HepG2 (cell line): ENCODE data around the gene MGAT4D. TPM values are rescaled to one million over a fixed set of nuclear protein-coding genes. Genes with fewer than 3 reads are reported as not detected.
A peak's percentile ranks its signal among the peaks of the same experiment; 100 is the strongest.

Experiments used
- ADNP ChIP-seq: sonication (generic); formaldehyde crosslinking; IDR thresholded peaks from 2 replicates; pipeline ENCODE4 v1.4.0; 2020; ENCODE audit warnings: missing genetic modification reagents
- ATF2 ChIP-seq: sonication (generic); formaldehyde crosslinking; IDR thresholded peaks from 2 replicates; pipeline ENCODE4 v1.4.0; 2020; ENCODE audit warnings: missing genetic modification reagents
- ERF ChIP-seq: IDR thresholded peaks from 2 replicates; pipeline ENCODE4 v1.6.1; 2018; ENCODE audit warnings: missing biosample characterization, missing genetic modification reagents
- FOXA3 ChIP-seq: IDR thresholded peaks from 2 replicates; pipeline ENCODE4 v1.6.1; 2016; ENCODE audit warnings: missing genetic modification reagents, missing compliant biosample characterization
- KDM5A ChIP-seq: fragments of 200-600 bp; sonication (generic); IDR thresholded peaks from 2 replicates; pipeline ENCODE4 v1.7.0; 2018; ENCODE audit warnings: antibody characterized with exemption, mild to moderate bottlenecking, low read length, borderline replicate concordance
- MBNL3 ChIP-seq: fragments of 250-450 bp; sonication (Bioruptor Pico); conservative IDR thresholded peaks from 2 replicates; pipeline ENCODE4 v1.8.0; 2022; ENCODE audit warnings: mild to moderate bottlenecking, inconsistent platforms
- POGZ ChIP-seq: sonication (generic); formaldehyde crosslinking; IDR thresholded peaks from 2 replicates; pipeline ENCODE4 v1.4.0; 2020; ENCODE audit warnings: mild to moderate bottlenecking, missing genetic modification reagents
- PRDM15 ChIP-seq: sonication (generic); formaldehyde crosslinking; IDR thresholded peaks from 2 replicates; pipeline ENCODE4 v1.4.0; 2020; ENCODE audit warnings: missing genetic modification reagents
- SIX1 ChIP-seq: sonication (generic); formaldehyde crosslinking; IDR thresholded peaks from 2 replicates; pipeline ENCODE4 v1.4.0; 2020; ENCODE audit warnings: missing genetic modification reagents, borderline replicate concordance
- SOX5 ChIP-seq: IDR thresholded peaks from 2 replicates; pipeline ENCODE4 v1.6.1; 2016; ENCODE audit warnings: borderline replicate concordance
- SP140L ChIP-seq: sonication (generic); formaldehyde crosslinking; IDR thresholded peaks from 2 replicates; pipeline ENCODE4 v1.4.0; 2020; ENCODE audit warnings: missing genetic modification reagents, borderline replicate concordance
- SRY ChIP-seq: sonication (generic); formaldehyde crosslinking; IDR thresholded peaks from 2 replicates; pipeline ENCODE4 v1.8.0; 2022; ENCODE audit warnings: mild to moderate bottlenecking, missing genetic modification reagents
- TSC22D2 ChIP-seq: sonication (generic); formaldehyde crosslinking; IDR thresholded peaks from 2 replicates; pipeline ENCODE4 v1.5.1; 2020; ENCODE audit warnings: missing genetic modification reagents, mild to moderate bottlenecking, borderline replicate concordance
- ZBTB10 ChIP-seq: sonication (generic); formaldehyde crosslinking; IDR thresholded peaks from 2 replicates; pipeline ENCODE4 v1.4.0; 2020; ENCODE audit warnings: missing genetic modification reagents, borderline replicate concordance
- ZKSCAN5 ChIP-seq: sonication (generic); formaldehyde crosslinking; IDR thresholded peaks from 2 replicates; pipeline ENCODE4 v1.5.1; 2020; ENCODE audit warnings: mild to moderate bottlenecking, missing genetic modification reagents
- ZNF317 ChIP-seq: sonication (generic); formaldehyde crosslinking; IDR thresholded peaks from 2 replicates; pipeline ENCODE4 v1.5.0; 2020; ENCODE audit warnings: mild to moderate bottlenecking, missing genetic modification reagents
- ZNF781 ChIP-seq: sonication (generic); formaldehyde crosslinking; IDR thresholded peaks from 2 replicates; pipeline ENCODE4 v1.5.1; 2020; ENCODE audit warnings: borderline replicate concordance, mild to moderate bottlenecking, missing genetic modification reagents; ENCODE audit errors: not compliant biosample characterization
- polyA plus RNA-seq, 8 experiments: library from polyadenylated mRNA; depleted of rRNA in 3 of 8; stranded (reverse) in 7 of 8; unstranded in 1 of 8; fragments of >200 nt; fragmentation: Illumina TruSeq in 4 of 8; extraction: Trizol in 4 of 8; gene quantifications; 2 replicates each; pipeline versions ENCODE4 v1.2.1 to v1.2.3, GENCODE V29; 2011 to 2016; ENCODE audit warnings: low read depth in 4 of 8, missing spikeins in 1 of 8, mixed read lengths in 1 of 8; ENCODE audit not compliant: insufficient read depth in 1 of 8
- total RNA-seq, 5 experiments: library from RNA; depleted of rRNA; stranded (reverse); fragments of >200 nt; fragmentation: Illumina TruSeq; extraction: Trizol; gene quantifications; 2 replicates each; pipeline ENCODE4 v1.2.3, GENCODE V29; 2016; ENCODE audit warnings: low read depth in 1 of 5
- TF ChIP-seq, protein P1 (sequence below): sonication (generic); formaldehyde crosslinking; IDR thresholded peaks from 2 replicates; pipeline ENCODE4 v1.4.0; 2020; ENCODE audit warnings: mild to moderate bottlenecking, low read depth, missing genetic modification reagents
- TF ChIP-seq, protein P2 (sequence below): sonication (generic); formaldehyde crosslinking; IDR thresholded peaks from 2 replicates; pipeline ENCODE4 v1.4.0; 2020; ENCODE audit warnings: mild to moderate bottlenecking, missing genetic modification reagents
- TF ChIP-seq, protein P3 (sequence below): sonication (generic); formaldehyde crosslinking; IDR thresholded peaks from 2 replicates; pipeline ENCODE4 v1.8.1; 2023; ENCODE audit warnings: missing genetic modification reagents, inconsistent platforms, borderline replicate concordance

Gene MGAT4D
- total and polyA plus RNA-seq, 2 of the 13 experiments (the other 11 are each of a cell fraction or from before 2014, with no cell fraction given) = not detected

- TF ChIP-seq, protein P1, sequence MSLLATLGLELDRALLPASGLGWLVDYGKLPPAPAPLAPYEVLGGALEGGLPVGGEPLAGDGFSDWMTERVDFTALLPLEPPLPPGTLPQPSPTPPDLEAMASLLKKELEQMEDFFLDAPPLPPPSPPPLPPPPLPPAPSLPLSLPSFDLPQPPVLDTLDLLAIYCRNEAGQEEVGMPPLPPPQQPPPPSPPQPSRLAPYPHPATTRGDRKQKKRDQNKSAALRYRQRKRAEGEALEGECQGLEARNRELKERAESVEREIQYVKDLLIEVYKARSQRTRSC (CRISPR knock-in tag) = no peak
- TF ChIP-seq SOX5 (CRISPR knock-in tag) = peak; percentile 46; the same call in 1 of the 2 replicates
- TF ChIP-seq KDM5A = no peak
- TF ChIP-seq ZNF317 (CRISPR knock-in tag) = no peak
- TF ChIP-seq, protein P2, sequence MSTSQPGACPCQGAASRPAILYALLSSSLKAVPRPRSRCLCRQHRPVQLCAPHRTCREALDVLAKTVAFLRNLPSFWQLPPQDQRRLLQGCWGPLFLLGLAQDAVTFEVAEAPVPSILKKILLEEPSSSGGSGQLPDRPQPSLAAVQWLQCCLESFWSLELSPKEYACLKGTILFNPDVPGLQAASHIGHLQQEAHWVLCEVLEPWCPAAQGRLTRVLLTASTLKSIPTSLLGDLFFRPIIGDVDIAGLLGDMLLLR (CRISPR knock-in tag) = no peak
- TF ChIP-seq, protein P3, sequence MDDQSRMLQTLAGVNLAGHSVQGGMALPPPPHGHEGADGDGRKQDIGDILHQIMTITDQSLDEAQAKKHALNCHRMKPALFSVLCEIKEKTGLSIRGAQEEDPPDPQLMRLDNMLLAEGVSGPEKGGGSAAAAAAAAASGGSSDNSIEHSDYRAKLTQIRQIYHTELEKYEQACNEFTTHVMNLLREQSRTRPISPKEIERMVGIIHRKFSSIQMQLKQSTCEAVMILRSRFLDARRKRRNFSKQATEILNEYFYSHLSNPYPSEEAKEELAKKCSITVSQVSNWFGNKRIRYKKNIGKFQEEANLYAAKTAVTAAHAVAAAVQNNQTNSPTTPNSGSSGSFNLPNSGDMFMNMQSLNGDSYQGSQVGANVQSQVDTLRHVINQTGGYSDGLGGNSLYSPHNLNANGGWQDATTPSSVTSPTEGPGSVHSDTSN (CRISPR knock-in tag) = no peak
- 0 out of 2 replicates have a peak, but pooled peaks have one; percentile 49 for TF ChIP-seq ERF (CRISPR knock-in tag)
- TF ChIP-seq ZKSCAN5 = no peak
- TF ChIP-seq POGZ (CRISPR knock-in tag) = peak; percentile 44
- TF ChIP-seq ATF2 (CRISPR knock-in tag) = peak; percentile 32; the same call in 1 of the 2 replicates
- no peak for TF ChIP-seq ZBTB10 (CRISPR knock-in tag)
- no peak for TF ChIP-seq PRDM15 (CRISPR knock-in tag)
- no peak for TF ChIP-seq TSC22D2 (CRISPR knock-in tag)
- no peak for TF ChIP-seq SRY (CRISPR knock-in tag)
- TF ChIP-seq SIX1 = peak; percentile 17; the same call in 1 of the 2 replicates
- 0 out of 2 replicates have a peak, but pooled peaks have one; percentile 46 for TF ChIP-seq SP140L
- TF ChIP-seq ZNF781 = no peak
- peak; percentile 29; the same call in 1 of the 2 replicates for TF ChIP-seq FOXA3
- TF ChIP-seq ADNP (CRISPR knock-in tag) = no peak
- no peak for TF ChIP-seq MBNL3 (CRISPR knock-in tag)
Measured at GRCh38 chr4:140529434-140529833, 31.3 kb upstream of the MGAT4D start (continued).
